Measurements from ENCODE around the gene ECSIT. TPM values are rescaled to one million over a fixed set of nuclear protein-coding genes. Genes with fewer than 3 reads are reported as not detected.

Gene ECSIT
- total and polyA plus RNA-seq, 4 donors = 27.7 to 72.5 (median 33.9) TPM

- Histone ChIP-seq H3K27ac (ENCODE audit: low read depth in 1 of 2, low read length in 2 of 2) (no peak overlapping the region), H3K36me3 (ENCODE audit: control insufficient read depth in 1 of 2, insufficient read depth in 2 of 2, low read length in 1 of 2) (peaks cover 0 to 3% of the 10 kb centered on the region in 2 donors), H3K4me3 (ENCODE audit: low read length in 2 of 2) (no peak overlapping the region), H3K27me3 (ENCODE audit: control insufficient read depth in 1 of 2, insufficient read depth in 2 of 2, low read length in 1 of 2) (no peaks in the 10 kb centered on the region), H3K4me1 (ENCODE audit: control insufficient read depth in 1 of 2, insufficient read depth in 2 of 2, low read length in 2 of 2) (no peaks in the 10 kb centered on the region), H3K9me3 (ENCODE audit: control insufficient read depth, low read length) (no peaks in the 10 kb centered on the region)
- intact Hi-C loops (cut with DNase I) = no loop called here
- DNase-seq (no peak), ATAC-seq (ENCODE audit: low FRiP score) (no peak)
- 62 to 70% methylated on average over 19 to 20 of the region's 20 CpGs for WGBS, 2 donors
Observed at GRCh38 chr19:11552666-11553372, 23.9 kb upstream of the ECSIT start.

GRCh38 chr19:11551603-11552235 lies 22.8 kb upstream of the ECSIT start:
- DNase-seq = peak in 1 of 2 donors; percentile 86
- Histone ChIP-seq H3K9me3 (ENCODE audit: control insufficient read depth, low read length) (no peaks in the 10 kb centered on the region), H3K27ac (ENCODE audit: low read depth in 1 of 2, low read length in 2 of 2) (no peak overlapping the region), H3K4me1 (ENCODE audit: control insufficient read depth in 1 of 2, insufficient read depth in 2 of 2, low read length in 2 of 2) (no peaks in the 10 kb centered on the region), H3K27me3 (ENCODE audit: control insufficient read depth in 1 of 2, insufficient read depth in 2 of 2, low read length in 1 of 2) (no peaks in the 10 kb centered on the region), H3K4me3 (ENCODE audit: low read length in 2 of 2) (no peak overlapping the region), H3K36me3 (ENCODE audit: control insufficient read depth in 1 of 2, insufficient read depth in 2 of 2, low read length in 1 of 2) (peaks cover 0 to 5% of the 10 kb centered on the region in 2 donors)
- intact Hi-C loops (cut with DNase I) = no loop called here
- 64 to 67% methylated on average over 26 of the region's 26 CpGs for WGBS, 2 donors
- peak; percentile 51 for ATAC-seq (ENCODE audit: low FRiP score)

GRCh38 chr19:11550265-11550664 lies 21.3 kb upstream of the ECSIT start:
- intact Hi-C loops (cut with DNase I) = no loop called here
- ATAC-seq (ENCODE audit: low FRiP score) = no peak
- H3K4me3 ChIP-seq (ENCODE audit: low read length in 2 of 2) = no peak overlapping the region
- no peaks in the 10 kb centered on the region for H3K4me1 ChIP-seq (ENCODE audit: control insufficient read depth in 1 of 2, insufficient read depth in 2 of 2, low read length in 2 of 2)
- no peak overlapping the region for H3K27ac ChIP-seq (ENCODE audit: low read depth in 1 of 2, low read length in 2 of 2)
- 83 to 89% methylated on average over 8 of the region's 8 CpGs for WGBS, 2 donors
- no peaks in the 10 kb centered on the region for H3K9me3 ChIP-seq (ENCODE audit: control insufficient read depth, low read length)
- no peak for DNase-seq
- H3K36me3 ChIP-seq (ENCODE audit: control insufficient read depth in 1 of 2, insufficient read depth in 2 of 2, low read length in 1 of 2) = peaks cover 0 to 7% of the 10 kb centered on the region in 2 donors
- no peaks in the 10 kb centered on the region for H3K27me3 ChIP-seq (ENCODE audit: control insufficient read depth in 1 of 2, insufficient read depth in 2 of 2, low read length in 1 of 2)

GRCh38 chr19:11549386-11549953 lies 20.5 kb upstream of the ECSIT start:
- Histone ChIP-seq H3K27ac (ENCODE audit: low read depth in 1 of 2, low read length in 2 of 2) (no peak overlapping the region), H3K27me3 (ENCODE audit: control insufficient read depth in 1 of 2, insufficient read depth in 2 of 2, low read length in 1 of 2) (no peaks in the 10 kb centered on the region), H3K9me3 (ENCODE audit: control insufficient read depth, low read length) (no peaks in the 10 kb centered on the region), H3K4me1 (ENCODE audit: control insufficient read depth in 1 of 2, insufficient read depth in 2 of 2, low read length in 2 of 2) (no peaks in the 10 kb centered on the region), H3K4me3 (ENCODE audit: low read length in 2 of 2) (no peak overlapping the region), H3K36me3 (ENCODE audit: control insufficient read depth in 1 of 2, insufficient read depth in 2 of 2, low read length in 1 of 2) (peaks cover 0 to 7% of the 10 kb centered on the region in 2 donors)
- 88 to 90% methylated on average over 24 of the region's 24 CpGs for WGBS, 2 donors
- DNase-seq (no peak), ATAC-seq (ENCODE audit: low FRiP score) (no peak)
- intact Hi-C loops (cut with DNase I) = no loop called here

- Histone ChIP-seq H3K27ac (ENCODE audit: low read depth in 1 of 2, low read length in 2 of 2) (no peak overlapping the region), H3K4me1 (ENCODE audit: control insufficient read depth in 1 of 2, insufficient read depth in 2 of 2, low read length in 2 of 2) (no peaks in the 10 kb centered on the region), H3K4me3 (ENCODE audit: low read length in 2 of 2) (no peak overlapping the region), H3K9me3 (ENCODE audit: control insufficient read depth, low read length) (no peaks in the 10 kb centered on the region), H3K27me3 (ENCODE audit: control insufficient read depth in 1 of 2, insufficient read depth in 2 of 2, low read length in 1 of 2) (no peaks in the 10 kb centered on the region), H3K36me3 (ENCODE audit: control insufficient read depth in 1 of 2, insufficient read depth in 2 of 2, low read length in 1 of 2) (peaks cover 0 to 6% of the 10 kb centered on the region in 2 donors)
- DNase-seq (no peak), ATAC-seq (ENCODE audit: low FRiP score) (no peak)
- WGBS, 2 donors = 91 to 95% methylated on average over 14 of the region's 14 CpGs
- intact Hi-C loops (cut with DNase I) = no loop called here
Observed at GRCh38 chr19:11547929-11548700, 19.2 kb upstream of the ECSIT start.

GRCh38 chr19:11541238-11541637 lies 12.3 kb upstream of the ECSIT start:
- H3K27ac ChIP-seq (ENCODE audit: low read depth in 1 of 2, low read length in 2 of 2) = no peak overlapping the region
- ATAC-seq (ENCODE audit: low FRiP score) = no peak
- DNase-seq = no peak
- intact Hi-C loops (cut with DNase I) = no loop called here
- WGBS, 2 donors = 71 to 76% methylated on average over 3 of the region's 3 CpGs
- no peak overlapping the region for H3K4me3 ChIP-seq (ENCODE audit: low read length in 2 of 2)
- peaks cover 0 to 4% of the 10 kb centered on the region in 2 donors for H3K36me3 ChIP-seq (ENCODE audit: control insufficient read depth in 1 of 2, insufficient read depth in 2 of 2, low read length in 1 of 2)
- H3K9me3 ChIP-seq (ENCODE audit: control insufficient read depth, low read length) = no peaks in the 10 kb centered on the region
- no peaks in the 10 kb centered on the region for H3K27me3 ChIP-seq (ENCODE audit: control insufficient read depth in 1 of 2, insufficient read depth in 2 of 2, low read length in 1 of 2)
- no peaks in the 10 kb centered on the region for H3K4me1 ChIP-seq (ENCODE audit: control insufficient read depth in 1 of 2, insufficient read depth in 2 of 2, low read length in 2 of 2)

- Histone ChIP-seq H3K36me3 (ENCODE audit: control insufficient read depth in 1 of 2, insufficient read depth in 2 of 2, low read length in 1 of 2) (peaks cover 0 to 1% of the 10 kb centered on the region in 2 donors), H3K27me3 (ENCODE audit: control insufficient read depth in 1 of 2, insufficient read depth in 2 of 2, low read length in 1 of 2) (no peaks in the 10 kb centered on the region), H3K4me3 (ENCODE audit: low read length in 2 of 2) (peak overlapping the region; percentile 83 to 89), H3K9me3 (ENCODE audit: control insufficient read depth, low read length) (no peaks in the 10 kb centered on the region), H3K27ac (ENCODE audit: low read depth in 1 of 2, low read length in 2 of 2) (peak overlapping the region; percentile 41 to 93), H3K4me1 (ENCODE audit: control insufficient read depth in 1 of 2, insufficient read depth in 2 of 2, low read length in 2 of 2) (no peaks in the 10 kb centered on the region)
- intact Hi-C loops (cut with DNase I) = no loop called here
- ATAC-seq (ENCODE audit: low FRiP score) (no peak), DNase-seq (no peak)
- WGBS, 2 donors = 27% methylated on average over 5 of the region's 5 CpGs
Observed at GRCh38 chr19:11540645-11541044, 11.7 kb upstream of the ECSIT start.

- H3K27ac ChIP-seq (ENCODE audit: low read depth in 1 of 2, low read length in 2 of 2) = peak overlapping the region; percentile 93 to 98
- H3K9me3 ChIP-seq (ENCODE audit: control insufficient read depth, low read length) = no peaks in the 10 kb centered on the region
- intact Hi-C loops (cut with DNase I) = loop anchor here in 1 of 2 donors (5.0 kb wide), 1 partner anchor 1253 kb away; the partner anchor contains the start of gene JUNB
- no peaks in the 10 kb centered on the region for H3K4me1 ChIP-seq (ENCODE audit: control insufficient read depth in 1 of 2, insufficient read depth in 2 of 2, low read length in 2 of 2)
- no peaks in the 10 kb centered on the region for H3K27me3 ChIP-seq (ENCODE audit: control insufficient read depth in 1 of 2, insufficient read depth in 2 of 2, low read length in 1 of 2)
- H3K4me3 ChIP-seq (ENCODE audit: low read length in 2 of 2) = peak overlapping the region; percentile 83 to 89
- peak in 1 of 2 donors; percentile 85 for DNase-seq
- WGBS, 2 donors = 2% methylated on average over 36 of the region's 36 CpGs
- ATAC-seq (ENCODE audit: low FRiP score) = peak; percentile 66
- peaks cover 0 to 1% of the 10 kb centered on the region in 2 donors for H3K36me3 ChIP-seq (ENCODE audit: control insufficient read depth in 1 of 2, insufficient read depth in 2 of 2, low read length in 1 of 2)
Observed at GRCh38 chr19:11539495-11540365, 10.8 kb upstream of the ECSIT start.

All from aorta (tissue), 5 donors.